ENCODE results near the gene MBOAT2.
"Not testable (repeated sequence)": the region's sequence is repeated elsewhere in the genome, so short reads cannot be mapped to it uniquely, and the experiment has no call there.

The MBOAT2 gene

DNA sequence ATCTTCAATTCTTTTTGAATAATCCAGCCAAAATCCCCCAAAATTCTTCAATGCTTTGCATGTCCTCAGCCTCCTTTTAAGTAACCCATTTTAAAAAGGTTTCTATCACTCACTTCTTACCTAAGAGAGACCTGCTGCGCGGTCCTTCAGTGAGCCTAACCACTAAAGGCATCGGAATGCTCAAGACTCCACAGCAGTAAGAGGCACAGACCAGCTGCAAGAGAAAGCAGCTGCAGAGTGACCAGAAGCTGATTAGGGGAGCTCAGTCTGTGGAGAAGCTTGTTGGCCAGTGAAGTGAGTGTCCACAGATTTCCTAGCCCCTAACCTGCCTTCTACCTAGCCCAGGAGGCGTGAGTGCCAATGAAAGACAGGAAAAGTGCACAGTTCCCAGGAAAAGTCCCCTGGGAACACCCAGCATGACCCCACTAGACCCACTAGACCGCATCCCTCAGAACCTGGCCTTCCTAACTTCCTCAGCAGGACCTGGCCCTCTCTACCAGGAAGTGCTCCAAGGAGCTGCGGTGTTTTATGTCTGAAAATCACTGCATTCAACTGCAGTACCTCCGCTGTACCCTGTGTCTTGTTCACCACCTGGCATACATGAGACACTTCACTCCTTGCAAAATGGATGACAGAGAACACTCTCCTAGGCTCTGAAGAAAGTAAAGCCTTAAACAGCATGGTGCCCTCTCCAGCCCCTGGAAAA lies 10.1 kb downstream of the MBOAT2 start:
- in situ Hi-C loops (cut with HindIII; ENCODE audit: low sequenced_read_pairs): no loop called here

DNA sequence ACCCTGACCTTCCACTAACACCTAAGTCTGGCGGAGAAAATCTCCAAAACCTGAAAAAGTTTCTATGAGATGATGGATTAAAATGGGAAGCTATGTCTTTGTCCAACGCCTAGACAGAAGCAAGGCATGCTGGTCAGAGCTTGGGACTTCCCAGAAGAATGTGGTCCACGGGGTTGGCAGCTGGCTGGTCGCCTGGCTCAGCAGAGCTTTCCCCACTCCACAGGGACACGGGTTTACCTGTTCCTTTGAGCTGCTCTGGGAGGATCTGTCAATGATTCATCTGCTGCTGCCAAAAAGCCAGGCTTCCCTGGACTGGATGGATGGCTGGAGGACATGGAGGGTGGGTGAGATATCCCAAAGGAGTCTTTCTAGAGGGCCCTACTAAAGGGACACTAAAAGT lies 10.8 kb downstream of the MBOAT2 start:
- in situ Hi-C loops (cut with HindIII; ENCODE audit: low sequenced_read_pairs): no loop called here

DNA sequence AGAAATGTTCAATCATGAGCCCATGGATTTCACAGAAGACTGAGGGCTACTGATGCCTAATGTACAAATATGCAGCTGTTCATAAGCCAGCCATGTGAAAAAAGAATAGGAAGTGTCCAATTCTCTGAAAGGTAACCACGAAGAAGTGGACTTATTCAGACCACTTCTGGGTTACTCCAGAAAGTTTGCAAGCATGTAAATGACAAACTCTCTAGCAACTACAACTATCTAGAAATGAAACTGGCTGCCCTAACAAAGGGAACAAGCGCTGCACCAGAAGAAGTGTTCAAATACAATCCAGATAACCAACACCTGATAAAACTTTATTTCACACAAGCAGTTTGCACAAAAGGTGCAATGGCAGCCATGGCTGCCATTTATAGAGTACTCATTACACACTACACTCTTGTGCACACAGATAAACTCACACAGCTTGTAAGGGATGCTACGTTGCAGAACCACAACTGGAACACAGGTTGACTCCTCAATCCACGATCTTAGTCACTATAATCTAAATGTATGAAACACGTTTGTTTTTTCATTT lies 13.9 kb downstream of the MBOAT2 start:
- in situ Hi-C loops (cut with HindIII; ENCODE audit: low sequenced_read_pairs): no loop called here

DNA sequence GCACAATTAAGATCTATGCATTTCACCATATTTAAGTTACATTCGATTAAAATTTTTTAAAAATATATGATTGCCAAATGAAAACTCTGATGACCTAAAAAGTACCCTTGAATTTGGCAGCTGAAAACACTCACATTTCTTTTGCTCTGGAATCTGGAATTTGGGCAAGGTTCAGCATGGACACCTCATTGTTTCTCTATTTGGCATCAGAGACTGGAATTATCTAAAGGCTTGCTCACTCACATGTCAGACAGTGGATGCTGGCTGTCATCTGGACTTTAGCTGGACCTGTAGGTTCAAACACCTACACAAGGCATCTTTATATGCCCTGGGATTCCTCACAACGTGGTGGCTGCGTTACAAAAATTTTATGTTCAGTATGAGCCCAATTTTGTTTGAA lies 16.1 kb downstream of the MBOAT2 start:
- in situ Hi-C loops (cut with HindIII; ENCODE audit: low sequenced_read_pairs): no loop called here

DNA sequence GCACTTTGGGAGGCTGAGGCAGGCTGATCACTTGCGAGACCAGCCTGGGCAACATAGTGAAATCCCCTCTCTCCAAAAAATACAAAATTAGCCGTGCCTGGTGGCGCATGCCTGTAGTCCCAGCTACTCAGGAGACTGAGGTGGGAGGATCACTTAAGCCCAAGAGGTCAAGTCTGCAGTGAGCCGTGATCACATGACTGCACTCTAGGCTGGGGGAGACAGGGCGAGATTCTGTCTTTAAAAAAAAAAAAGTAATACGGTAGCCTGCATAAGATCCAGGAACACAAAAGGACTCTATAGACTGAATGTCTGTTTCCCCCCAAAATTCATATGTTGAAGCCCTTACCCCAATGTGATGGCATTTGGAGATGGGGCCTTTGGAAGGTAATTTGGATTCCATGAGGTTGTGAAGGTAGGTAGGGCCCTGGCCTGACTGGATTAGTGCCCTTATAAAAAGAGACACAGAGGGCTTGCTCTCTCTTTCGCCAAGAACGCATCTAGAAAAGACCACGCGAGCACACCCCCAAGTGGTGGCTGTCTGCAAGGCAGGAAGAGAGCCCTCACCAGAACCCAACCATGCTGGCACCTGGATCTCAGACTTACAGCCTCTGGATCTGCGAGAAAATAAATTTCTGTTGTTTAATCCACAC lies 17.0 kb downstream of the MBOAT2 start:
- in situ Hi-C loops (cut with HindIII; ENCODE audit: low sequenced_read_pairs): no loop called here

DNA sequence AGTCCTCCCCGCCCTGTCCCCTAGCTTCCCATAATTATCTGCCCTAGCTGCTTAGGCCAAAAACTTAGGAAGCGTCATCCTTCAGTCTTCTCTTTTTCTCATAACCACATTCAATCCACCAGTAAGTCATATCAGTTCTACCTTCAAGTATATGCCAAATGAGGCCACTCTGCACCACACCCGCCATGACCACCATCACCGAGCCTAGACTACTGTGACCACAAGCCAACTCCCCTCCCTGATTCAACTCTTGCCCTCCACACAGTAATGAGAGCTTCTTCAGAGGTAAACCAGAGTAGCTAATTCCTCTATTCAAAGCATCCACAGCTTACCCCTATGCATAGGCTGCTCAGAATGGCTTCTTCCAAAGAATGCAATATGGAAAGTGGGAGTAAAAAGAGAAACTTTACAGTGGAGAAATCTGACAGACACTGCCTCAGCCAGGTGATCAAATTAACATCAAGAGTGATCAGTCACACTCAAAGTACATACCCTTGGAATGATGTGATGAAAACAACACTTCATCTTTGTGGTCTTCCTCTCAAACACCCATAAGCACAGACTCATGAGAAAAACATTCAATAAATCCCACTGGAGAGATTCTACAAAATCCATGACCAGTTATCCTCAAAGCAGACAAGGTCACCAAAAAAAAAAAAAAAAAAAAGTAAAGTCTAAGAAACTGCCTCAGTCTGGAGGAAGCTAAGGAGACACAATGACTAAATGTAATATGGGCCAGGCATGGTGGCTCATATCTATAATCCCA lies 17.7 kb downstream of the MBOAT2 start:
- in situ Hi-C loops (cut with HindIII; ENCODE audit: low sequenced_read_pairs): no loop called here

DNA sequence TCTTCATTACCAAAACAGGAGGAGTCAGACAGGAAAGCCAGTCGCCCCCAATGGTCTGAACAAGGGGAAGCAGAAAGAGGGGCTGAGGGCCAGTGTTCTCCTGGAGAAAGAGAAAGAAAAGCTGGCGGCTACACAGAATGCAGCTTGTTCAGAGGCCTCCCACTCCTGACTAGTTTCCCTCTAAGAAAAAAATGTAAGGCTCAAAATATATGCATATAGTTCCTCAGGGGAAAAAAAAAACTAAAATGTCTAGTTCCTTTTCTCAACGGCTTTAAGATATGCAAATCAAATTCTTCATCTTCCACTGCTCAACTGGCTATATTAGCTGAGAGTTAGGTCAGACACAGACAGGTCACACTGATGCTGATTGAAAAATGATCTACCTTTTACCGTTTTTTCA lies 18.6 kb downstream of the MBOAT2 start:
- in situ Hi-C loops (cut with HindIII; ENCODE audit: low sequenced_read_pairs): no loop called here

DNA sequence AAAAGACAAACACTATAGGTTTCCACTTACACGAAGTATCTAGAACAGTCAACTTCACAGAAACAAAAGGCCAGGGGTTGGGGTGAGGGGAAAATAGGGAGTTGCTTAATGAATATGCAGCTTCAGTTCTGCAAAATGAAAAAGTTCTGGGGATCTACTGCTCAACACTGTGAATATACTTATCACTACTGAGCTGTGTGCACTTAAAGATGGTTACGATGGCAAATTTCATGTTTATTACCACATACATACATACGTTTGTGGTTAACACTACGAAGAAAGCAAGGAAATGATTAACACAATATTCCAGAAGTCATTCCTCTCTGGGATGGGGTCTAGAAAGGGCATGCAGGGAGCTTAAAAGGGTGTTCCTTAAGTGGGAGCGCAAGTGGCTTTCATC lies 19.3 kb downstream of the MBOAT2 start:
- in situ Hi-C loops (cut with HindIII; ENCODE audit: low sequenced_read_pairs): no loop called here

DNA sequence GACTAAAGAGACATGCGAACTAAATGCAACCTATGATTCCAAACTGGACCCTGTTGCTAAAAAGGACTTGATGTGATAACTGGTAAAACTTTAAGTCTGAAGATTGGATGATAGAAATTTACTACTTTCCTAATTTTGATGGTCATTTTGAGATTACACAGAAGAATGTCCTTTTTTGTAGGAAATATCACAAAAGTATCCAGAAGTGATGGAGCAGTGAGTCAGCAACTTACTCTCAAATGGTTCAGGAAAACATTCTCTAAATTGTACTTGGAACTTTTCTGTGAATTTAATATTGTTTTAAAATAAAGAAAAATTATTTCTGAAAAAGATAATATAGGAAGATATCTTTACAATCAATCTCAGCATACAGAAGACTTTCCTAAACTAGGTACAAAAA lies 19.9 kb downstream of the MBOAT2 start:
- in situ Hi-C loops (cut with HindIII; ENCODE audit: low sequenced_read_pairs): no loop called here

DNA sequence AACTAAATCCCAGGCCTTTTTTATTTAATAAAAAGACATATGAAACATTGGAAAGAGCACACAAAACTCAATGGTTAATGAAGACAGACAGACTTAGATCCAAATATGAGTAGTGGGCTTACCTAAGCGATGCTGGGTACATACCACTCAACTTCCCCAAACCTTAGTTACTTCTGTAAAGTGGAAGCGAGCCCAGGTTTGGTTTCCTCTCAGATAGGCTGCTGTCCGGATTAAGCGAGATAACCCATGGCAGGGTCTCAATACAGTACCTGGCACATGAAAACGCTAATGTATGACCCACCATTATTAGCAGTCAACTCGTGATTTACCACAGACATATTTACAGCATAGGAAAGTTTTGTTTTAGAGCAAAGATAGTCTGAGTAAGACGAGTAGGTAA lies 21.6 kb downstream of the MBOAT2 start:
- in situ Hi-C loops (cut with HindIII; ENCODE audit: low sequenced_read_pairs): no loop called here

DNA sequence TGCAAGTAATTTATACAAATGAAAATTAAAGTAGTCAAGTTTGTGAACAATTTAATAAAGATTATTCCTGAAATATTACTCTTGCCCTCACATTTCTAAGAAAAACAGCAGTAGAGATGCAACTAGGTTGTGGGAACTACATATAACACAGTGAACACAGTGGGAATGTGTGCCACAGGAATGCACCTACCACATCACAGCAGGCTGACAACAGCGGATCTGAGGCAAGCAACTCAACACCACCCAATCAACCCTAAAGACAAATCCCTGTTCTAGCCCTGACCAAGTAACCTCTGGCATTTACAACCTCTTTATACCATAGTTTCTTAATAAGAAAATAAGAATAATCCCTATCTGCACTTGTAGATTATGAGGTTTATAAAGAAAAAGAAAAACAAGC lies 23.4 kb downstream of the MBOAT2 start:
- in situ Hi-C loops (cut with HindIII; ENCODE audit: low sequenced_read_pairs): no loop called here

DNA sequence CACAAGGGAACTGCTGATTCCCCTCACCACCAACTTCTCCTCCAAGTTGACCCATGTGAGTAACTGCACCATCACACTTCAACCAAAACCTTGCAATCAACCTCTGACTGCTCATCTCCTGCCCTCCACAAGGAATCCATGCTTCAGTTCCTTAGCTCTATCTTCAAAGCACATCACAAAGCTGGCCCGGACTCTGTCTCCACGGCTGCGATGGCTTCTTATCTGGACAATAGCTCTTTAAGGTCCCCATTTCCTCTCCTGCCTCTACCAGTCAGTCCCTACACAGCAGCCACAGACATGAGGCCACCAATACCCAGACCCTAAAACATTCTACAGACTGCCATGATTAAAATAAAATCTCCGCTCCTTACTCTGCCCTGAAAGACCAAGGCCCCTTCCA lies 25.7 kb downstream of the MBOAT2 start:
- in situ Hi-C loops (cut with HindIII; ENCODE audit: low sequenced_read_pairs): no loop called here

DNA sequence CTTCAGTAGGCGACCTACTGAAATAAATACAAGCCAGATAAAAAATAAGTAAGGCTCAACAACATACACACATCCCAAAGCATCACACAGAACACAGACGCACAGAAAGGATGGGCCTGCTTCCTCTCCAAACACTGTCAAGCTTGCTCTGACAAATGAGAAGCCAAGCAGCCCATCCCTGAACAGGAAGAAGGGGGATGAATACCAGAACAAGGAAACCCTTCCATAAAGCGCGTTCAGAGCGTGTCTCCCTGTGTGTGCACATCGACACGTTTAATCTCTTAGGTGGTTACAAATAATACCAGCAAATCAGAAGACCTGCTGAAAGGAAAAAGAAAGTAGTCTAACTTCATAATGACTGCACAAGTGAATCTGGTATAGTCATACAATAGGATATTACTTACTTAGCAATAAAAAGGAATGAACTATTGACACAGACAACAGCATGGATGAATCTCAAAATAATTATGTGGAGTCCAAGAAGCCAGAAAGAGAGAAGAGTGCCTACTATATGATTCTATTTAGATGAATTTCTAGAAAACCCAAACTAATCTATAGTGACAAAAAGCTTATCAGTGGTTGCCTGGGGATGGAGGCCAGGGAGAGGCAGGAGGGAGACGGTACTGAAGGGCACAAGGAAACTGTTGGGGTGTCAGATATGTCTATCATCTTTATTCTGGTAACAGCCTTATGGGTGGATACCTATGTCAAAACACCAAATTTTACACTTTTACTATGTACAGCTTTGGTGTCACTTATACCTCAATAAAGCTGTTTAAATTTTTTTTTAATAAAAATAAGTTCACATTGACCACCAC lies 26.8 kb downstream of the MBOAT2 start:
- in situ Hi-C loops (cut with HindIII; ENCODE audit: low sequenced_read_pairs): no loop called here

DNA sequence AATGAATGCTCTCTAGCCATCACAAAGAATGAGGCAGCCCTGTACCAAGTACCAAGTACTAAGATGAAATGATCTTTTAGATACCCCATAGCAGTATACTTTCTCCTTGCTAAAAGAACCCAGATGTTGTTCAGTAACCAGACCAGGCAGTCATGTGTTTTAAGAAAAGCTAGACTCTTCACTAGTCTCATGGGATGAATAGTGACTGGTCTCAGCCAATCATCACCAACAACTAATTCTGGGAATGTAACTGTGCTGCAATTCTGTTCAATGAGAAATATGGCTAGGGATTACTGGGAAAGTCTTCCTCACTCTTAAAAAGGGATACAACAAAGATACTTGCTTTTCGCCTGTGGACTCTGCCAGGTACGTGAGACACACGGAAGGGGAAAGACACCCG lies 29.5 kb downstream of the MBOAT2 start:
- in situ Hi-C loops (cut with HindIII; ENCODE audit: low sequenced_read_pairs): no loop called here

DNA sequence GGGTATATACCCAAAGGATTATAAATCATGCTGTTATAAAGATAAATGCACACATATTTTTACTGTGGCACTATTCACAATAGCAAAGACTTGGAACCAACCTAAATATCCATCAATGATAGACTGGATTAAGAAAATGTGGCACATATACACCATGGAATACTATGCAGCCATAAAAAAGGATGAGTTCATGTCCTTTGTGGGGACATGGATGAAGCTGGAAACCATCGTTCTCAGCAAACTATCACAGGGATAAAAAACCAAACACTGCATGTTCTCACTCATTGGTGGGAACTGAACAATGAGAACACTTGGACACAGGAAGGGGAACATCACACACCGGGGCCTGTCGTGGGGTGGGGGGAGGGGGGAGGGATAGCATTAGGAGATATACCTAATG lies 30.5 kb downstream of the MBOAT2 start:
- in situ Hi-C loops (cut with HindIII; ENCODE audit: low sequenced_read_pairs): not testable (repeated sequence)

DNA sequence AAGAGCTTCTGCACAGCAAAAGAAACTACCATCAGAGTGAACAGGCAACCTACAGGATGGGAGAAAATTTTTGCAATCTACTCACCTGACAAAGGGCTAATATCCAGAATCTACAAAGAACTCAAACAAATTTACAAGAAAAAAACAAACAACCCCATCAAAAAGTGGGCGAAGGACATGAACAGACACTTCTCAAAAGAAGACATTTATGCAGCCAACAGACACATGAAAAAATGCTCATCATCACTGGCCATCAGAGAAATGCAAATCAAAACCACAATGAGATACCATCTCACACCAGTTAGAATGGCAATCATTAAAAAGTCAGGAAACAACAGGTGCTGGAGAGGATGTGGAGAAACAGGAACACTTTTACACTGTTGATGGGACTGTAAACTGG lies 30.9 kb downstream of the MBOAT2 start:
- in situ Hi-C loops (cut with HindIII; ENCODE audit: low sequenced_read_pairs): not testable (repeated sequence)

DNA sequence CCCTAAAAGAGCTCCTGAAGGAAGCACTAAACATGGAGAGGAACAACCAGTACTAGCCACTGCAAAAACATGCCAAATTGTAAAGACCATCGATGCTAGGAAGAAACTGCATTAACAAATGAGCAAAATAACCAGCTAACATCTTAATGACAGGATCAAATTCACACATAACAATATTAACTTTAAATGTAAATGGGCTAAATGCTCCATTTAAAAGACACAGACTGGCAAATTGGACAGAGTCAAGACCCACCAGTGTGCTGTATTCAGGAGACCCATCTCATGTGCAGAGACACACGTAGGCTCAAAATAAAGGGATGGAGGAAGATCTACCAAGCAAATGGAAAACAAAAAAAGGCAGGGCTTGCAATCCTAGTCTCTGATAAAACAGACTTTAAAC lies 34.1 kb downstream of the MBOAT2 start:
- in situ Hi-C loops (cut with HindIII; ENCODE audit: low sequenced_read_pairs): not testable (repeated sequence)

DNA sequence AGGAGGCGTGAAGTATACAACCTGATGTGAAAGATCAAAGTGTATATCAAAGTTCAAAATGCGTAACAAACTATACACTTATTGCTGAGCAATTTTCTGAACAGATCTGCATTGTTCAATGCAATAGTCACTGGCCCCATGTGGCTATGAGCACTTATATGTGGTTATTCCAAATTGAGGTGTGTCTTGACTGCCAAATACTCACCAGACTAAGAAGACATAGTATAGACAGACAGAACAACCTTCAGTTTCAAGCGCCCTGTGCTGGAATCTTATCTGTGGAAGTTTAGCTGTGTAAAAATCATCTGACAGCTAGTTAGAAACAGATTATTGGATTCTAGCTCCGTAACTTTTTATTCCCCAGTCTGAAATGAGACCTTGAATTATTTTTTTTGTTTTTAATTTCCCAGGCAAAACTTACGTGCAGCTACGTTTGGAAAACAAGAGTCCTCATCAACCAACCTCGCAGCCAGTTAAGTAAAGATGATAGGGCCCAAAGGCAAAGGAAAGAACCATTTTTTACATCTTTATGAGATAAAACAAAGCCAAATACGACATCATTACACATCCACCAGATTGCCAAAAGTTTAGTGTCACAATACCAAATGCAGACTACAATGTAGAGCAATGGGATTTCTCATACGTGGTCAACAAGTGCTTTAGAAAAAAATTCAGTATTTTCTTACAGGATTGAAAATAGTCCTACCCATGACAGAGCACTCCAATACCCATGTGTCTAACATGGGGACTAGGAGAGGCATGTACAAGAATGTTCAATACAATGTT lies 37.2 kb downstream of the MBOAT2 start:
- in situ Hi-C loops (cut with HindIII; ENCODE audit: low sequenced_read_pairs): no loop called here

DNA sequence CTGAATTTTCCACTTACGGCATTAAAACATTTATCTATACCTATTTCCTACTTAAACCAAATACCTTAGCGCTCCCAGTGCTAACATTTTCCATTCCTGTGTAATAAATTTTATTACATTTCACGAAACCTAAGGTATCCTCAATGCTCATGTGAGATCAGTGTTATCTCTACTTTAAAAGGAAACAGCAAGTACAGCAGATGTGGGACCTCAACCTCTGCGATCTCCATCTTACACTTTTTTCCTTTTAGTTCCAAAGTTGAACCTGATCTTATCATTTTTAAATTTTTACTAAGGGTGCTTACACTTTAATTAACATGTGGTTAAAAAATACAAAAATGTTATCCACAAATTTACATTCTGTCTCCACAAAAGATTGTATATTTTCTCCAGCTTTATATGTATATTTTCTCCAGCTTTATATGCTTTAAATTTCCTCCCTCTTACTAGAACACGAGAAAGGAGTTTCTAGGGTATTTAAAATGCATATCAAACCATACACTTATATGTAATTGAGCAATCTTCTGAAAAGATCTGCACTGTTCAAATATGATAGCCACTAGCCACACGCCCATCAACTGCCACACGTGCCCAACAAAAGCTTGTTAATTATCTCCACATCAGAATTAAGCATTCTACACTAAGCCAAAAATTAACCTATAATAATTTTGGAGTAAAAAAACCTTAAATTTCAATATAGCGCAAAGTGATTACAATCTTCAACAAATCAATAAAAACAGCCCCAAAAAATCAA lies 38.1 kb downstream of the MBOAT2 start:
- in situ Hi-C loops (cut with HindIII; ENCODE audit: low sequenced_read_pairs): no loop called here

DNA sequence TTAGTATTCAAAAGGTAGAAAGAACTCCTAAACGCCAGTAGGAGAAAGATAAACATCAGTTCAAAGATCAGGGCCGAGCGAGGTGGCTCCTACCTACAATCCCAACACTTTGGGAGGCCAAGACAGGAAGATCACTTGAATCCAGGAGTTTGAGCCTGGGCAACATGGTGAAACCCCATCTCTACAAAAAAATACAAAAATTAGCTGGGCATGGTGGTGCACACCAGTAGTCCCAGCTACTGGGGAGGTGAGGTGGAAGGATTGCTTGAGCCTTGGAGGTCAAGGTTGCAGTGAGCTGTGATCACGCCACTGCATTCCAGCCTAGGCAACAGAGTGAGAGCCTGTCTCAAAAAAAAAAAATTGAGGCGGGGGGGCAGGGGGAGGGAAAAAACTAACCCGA lies 40.6 kb downstream of the MBOAT2 start:
- in situ Hi-C loops (cut with HindIII; ENCODE audit: low sequenced_read_pairs): no loop called here

Measured in endothelial cell of hepatic sinusoid (primary cell).